IMR-90 (cell line): ENCODE data around the gene FUT8. TPM values are rescaled to one million over a fixed set of nuclear protein-coding genes. Genes with fewer than 3 reads are reported as not detected.

ENCODE experiments used
- ATAC-seq: fragments of 200-7000 bp; cut with Tn5 transposase; 2 replicates; pipeline ENCODE4 v1.9.1; 2020; ENCODE audit warnings: low read depth, mild to moderate bottlenecking, moderate library complexity
- BruUV-seq: library from RNA; stranded (reverse); fragments of 400-500 nt; replicated peaks from 2 replicates; lab custom pipeline; 2021; lab: Mats Ljungman, UMichigan
- CTCF ChIA-PET: fragments of 300-600 bp; formaldehyde crosslinking; extraction: SDS; loops from one replicate; lab custom pipeline; 2021; ENCODE audit warnings: antibody characterized with exemption; lab: Yijun Ruan, JAX
- POLR2A ChIA-PET: fragments of 300-600 bp; sonication (Branson Sonifier 250); formaldehyde crosslinking; loops from one replicate; lab custom pipeline; 2022; ENCODE audit warnings: antibody characterized with exemption; ENCODE audit not compliant: unreplicated experiment; lab: Charles Lee
- DNase-seq: peaks from one replicate; pipeline ENCODE4 v3.0.0; 2013
- H2AFZ ChIP-seq: replicated peaks from 2 replicates; pipeline ENCODE3; 2013; ENCODE audit warnings: low read length, mild to moderate bottlenecking; ENCODE audit not compliant: poor library complexity
- H2AK5ac ChIP-seq: 2 replicates; pipeline ENCODE4 v1.6.1; 2013; ENCODE audit warnings: low read depth, low read length, inconsistent platforms
- H2AK9ac ChIP-seq: replicated peaks from 2 replicates; pipeline ENCODE3; 2013; ENCODE audit warnings: mild to moderate bottlenecking, low read depth, low read length, moderate library complexity; ENCODE audit not compliant: poor library complexity
- H2BK120ac ChIP-seq: 2 replicates; pipeline ENCODE4 v1.6.1; 2013; ENCODE audit warnings: low read depth, low read length, inconsistent platforms
- H2BK15ac ChIP-seq: 3 replicates; pipeline ENCODE4 v1.6.1; 2013; ENCODE audit warnings: low read depth, low read length, inconsistent platforms
- H2BK20ac ChIP-seq: 2 replicates; pipeline ENCODE4 v1.6.1; 2013; ENCODE audit warnings: low read depth, mild to moderate bottlenecking, inconsistent platforms, low read length, moderate library complexity
- H2BK5ac ChIP-seq: 2 replicates; pipeline ENCODE4 v1.6.1; 2013; ENCODE audit warnings: mild to moderate bottlenecking, low read depth, low read length, inconsistent platforms; ENCODE audit not compliant: poor library complexity, severe bottlenecking
- H3K14ac ChIP-seq: replicated peaks from 2 replicates; pipeline ENCODE4 v1.6.1; 2013; ENCODE audit warnings: low read depth, low read length, inconsistent platforms
- H3K18ac ChIP-seq: 2 replicates; pipeline ENCODE4 v1.6.1; 2013; ENCODE audit warnings: low read depth, low read length, control low read depth
- H3K23ac ChIP-seq: 2 replicates; pipeline ENCODE4 v1.6.1; 2013; ENCODE audit warnings: low read depth, low read length, inconsistent platforms
- H3K27ac ChIP-seq: 2 replicates; pipeline ENCODE4 v1.5.1; 2013; ENCODE audit warnings: mild to moderate bottlenecking, control low read depth, low read length; ENCODE audit not compliant: insufficient read depth
- H3K27me3 ChIP-seq: 2 replicates; pipeline ENCODE4 v1.6.1; 2013; ENCODE audit warnings: low read length; ENCODE audit not compliant: control insufficient read depth, insufficient read depth
- H3K36me3 ChIP-seq: 2 replicates; pipeline ENCODE4 v1.6.1; 2013; ENCODE audit warnings: low read length, mixed read lengths; ENCODE audit not compliant: control insufficient read depth, insufficient read depth
- H3K4ac ChIP-seq: 2 replicates; pipeline ENCODE4 v1.6.1; 2013; ENCODE audit warnings: low read depth, low read length, inconsistent platforms
- H3K4me1 ChIP-seq: 2 replicates; pipeline ENCODE4 v1.6.1; 2013; ENCODE audit warnings: low read length, mixed read lengths; ENCODE audit not compliant: control insufficient read depth, insufficient read depth
- H3K4me2 ChIP-seq: 2 replicates; pipeline ENCODE4 v1.6.1; 2013; ENCODE audit warnings: low read depth, mild to moderate bottlenecking, control low read depth, low read length, moderate library complexity
- H3K4me3 ChIP-seq: 2 replicates; pipeline ENCODE4 v1.5.1; 2013; ENCODE audit warnings: low read depth, mild to moderate bottlenecking, control low read depth, low read length, moderate library complexity; ENCODE audit not compliant: insufficient read depth
- H3K56ac ChIP-seq: 2 replicates; pipeline ENCODE4 v1.6.1; 2013; ENCODE audit warnings: low read length, inconsistent platforms; ENCODE audit not compliant: insufficient read depth; ENCODE audit errors: extremely low read depth
- H3K79me1 ChIP-seq, 2 experiments: 2 replicates each; pipeline ENCODE4 v1.6.1; 2013; ENCODE audit warnings: low read length in 2 of 2, inconsistent platforms in 1 of 2, low read depth in 1 of 2
- H3K9ac ChIP-seq: 2 replicates; pipeline ENCODE4 v1.6.1; 2013; ENCODE audit warnings: low read depth, low read length, control low read depth
- H3K9me1 ChIP-seq: 2 replicates; pipeline ENCODE4 v1.6.1; 2013; ENCODE audit warnings: low read length, inconsistent platforms; ENCODE audit not compliant: insufficient read depth
- H3K9me3 ChIP-seq: 2 replicates; pipeline ENCODE4 v1.6.1; 2013; ENCODE audit warnings: low read length; ENCODE audit not compliant: control insufficient read depth, insufficient read depth
- H4K20me1 ChIP-seq: 2 replicates; pipeline ENCODE4 v1.6.1; 2013; ENCODE audit warnings: low read length, inconsistent platforms; ENCODE audit not compliant: insufficient read depth
- H4K5ac ChIP-seq: 2 replicates; pipeline ENCODE4 v1.6.1; 2013; ENCODE audit warnings: mild to moderate bottlenecking, low read depth, low read length, control low read depth
- H4K8ac ChIP-seq, 2 experiments: 2 replicates each; pipeline ENCODE4 v1.6.1; 2013; ENCODE audit warnings: low read depth in 2 of 2, low read length in 2 of 2, control low read depth in 1 of 2, inconsistent platforms in 1 of 2
- H4K91ac ChIP-seq: 2 replicates; pipeline ENCODE4 v1.6.1; 2013; ENCODE audit warnings: low read depth, low read length, inconsistent platforms; ENCODE audit not compliant: insufficient read depth
- CEBPB ChIP-seq: IDR thresholded peaks from 2 replicates; pipeline ENCODE4 v1.6.1; 2012; ENCODE audit warnings: low read depth, low read length, improper control_type of control experiment
- FOS ChIP-seq: fragments of 150-350 bp; IDR thresholded peaks from 2 replicates; pipeline ENCODE4 v1.6.1; 2016; ENCODE audit warnings: low read depth, low read length
- MAFK ChIP-seq: IDR thresholded peaks from 2 replicates; pipeline ENCODE4 v1.6.1; 2012; ENCODE audit warnings: low read depth, low read length, improper control_type of control experiment
- MAZ ChIP-seq: IDR thresholded peaks from 2 replicates; pipeline ENCODE4 v1.6.1; 2012; ENCODE audit warnings: low read depth, mild to moderate bottlenecking, low read length, improper control_type of control experiment, moderate library complexity, borderline replicate concordance
- MXI1 ChIP-seq: IDR thresholded peaks from 2 replicates; pipeline ENCODE4 v1.6.1; 2012; ENCODE audit warnings: low read depth, mild to moderate bottlenecking, low read length, moderate library complexity, borderline replicate concordance
- NFE2L2 ChIP-seq: fragments of 150-350 bp; IDR thresholded peaks from 2 replicates; pipeline ENCODE4 v1.6.1; 2016; ENCODE audit warnings: low read depth, mild to moderate bottlenecking, low read length
- POLR2A ChIP-seq: IDR thresholded peaks from 2 replicates; pipeline ENCODE4 v1.6.1; 2012; ENCODE audit warnings: mild to moderate bottlenecking, low read depth, low read length
- RAD21 ChIP-seq: IDR thresholded peaks from 2 replicates; pipeline ENCODE4 v1.6.1; 2012; ENCODE audit warnings: low read length, improper control_type of control experiment
- RFX5 ChIP-seq: IDR thresholded peaks from 2 replicates; pipeline ENCODE4 v1.8.0; 2012; ENCODE audit warnings: low read depth, mild to moderate bottlenecking, low read length, moderate library complexity
- WGBS, 2 experiments: methylation state at CpG; one replicate each; pipeline versions ENCODE4 v1.1.5 to v1.1.7; 2013; ENCODE audit warnings: missing lambda C conversion rate in 2 of 2; ENCODE audit not compliant: insufficient read length in 1 of 2; ENCODE audit errors: extremely low coverage in 2 of 2; 5-methylcytosine and 5-hydroxymethylcytosine counted together
- dilution Hi-C: fragments of 300-500 bp; cut with HindIII; formaldehyde crosslinking; loops from one replicate; pipeline ENCODE4 v1.14.3; 2018; ENCODE audit warnings: low sequenced_read_pairs; ENCODE audit not compliant: unreplicated experiment
- in situ Hi-C: fragments of 300-500 bp; cut with MboI; formaldehyde crosslinking; loops from 3 replicates; pipeline ENCODE4 v1.14.3; 2019; ENCODE audit warnings: low sequenced_read_pairs, inconsistent platforms, mixed read lengths
- intact Hi-C: fragments of 100-400 bp; cut with micrococcal nuclease; formaldehyde crosslinking; loops from 2 replicates; pipeline ENCODE4 v1.10.0; 2022
- polyA plus RNA-seq, 3 experiments: library from polyadenylated mRNA; depleted of rRNA; stranded (reverse); fragments of >200 nt; gene quantifications; 2 replicates each; pipeline ENCODE4 v1.2.3, GENCODE V29; 2012; ENCODE audit warnings: low replicate concordance in 1 of 3
- total RNA-seq: library from RNA; depleted of rRNA; stranded (reverse); fragments of >200 nt; gene quantifications from 2 replicates; pipeline ENCODE4 v1.2.3, GENCODE V29; 2012
- TF ChIP-seq, protein P1 (sequence below): conservative IDR thresholded peaks from 2 replicates; pipeline ENCODE4 v1.5.1; 2012; ENCODE audit warnings: mild to moderate bottlenecking, low read depth, low read length, improper control_type of control experiment
- TF ChIP-seq, protein P2 (sequence below): fragments of 150-350 bp; IDR thresholded peaks from 2 replicates; pipeline ENCODE4 v1.6.1; 2017; ENCODE audit warnings: mild to moderate bottlenecking, antibody characterized with exemption, low read length, low read depth
- TF ChIP-seq, protein P3 (sequence below): fragments of 150-350 bp; IDR thresholded peaks from 2 replicates; pipeline ENCODE4 v1.6.1; 2016; ENCODE audit warnings: low read depth, mild to moderate bottlenecking, low read length, moderate library complexity, borderline replicate concordance

Gene FUT8
- total and polyA plus RNA-seq, 2 of the 4 experiments (the other 2 are of a cell fraction): 15.6 to 72.9 TPM

DNA sequence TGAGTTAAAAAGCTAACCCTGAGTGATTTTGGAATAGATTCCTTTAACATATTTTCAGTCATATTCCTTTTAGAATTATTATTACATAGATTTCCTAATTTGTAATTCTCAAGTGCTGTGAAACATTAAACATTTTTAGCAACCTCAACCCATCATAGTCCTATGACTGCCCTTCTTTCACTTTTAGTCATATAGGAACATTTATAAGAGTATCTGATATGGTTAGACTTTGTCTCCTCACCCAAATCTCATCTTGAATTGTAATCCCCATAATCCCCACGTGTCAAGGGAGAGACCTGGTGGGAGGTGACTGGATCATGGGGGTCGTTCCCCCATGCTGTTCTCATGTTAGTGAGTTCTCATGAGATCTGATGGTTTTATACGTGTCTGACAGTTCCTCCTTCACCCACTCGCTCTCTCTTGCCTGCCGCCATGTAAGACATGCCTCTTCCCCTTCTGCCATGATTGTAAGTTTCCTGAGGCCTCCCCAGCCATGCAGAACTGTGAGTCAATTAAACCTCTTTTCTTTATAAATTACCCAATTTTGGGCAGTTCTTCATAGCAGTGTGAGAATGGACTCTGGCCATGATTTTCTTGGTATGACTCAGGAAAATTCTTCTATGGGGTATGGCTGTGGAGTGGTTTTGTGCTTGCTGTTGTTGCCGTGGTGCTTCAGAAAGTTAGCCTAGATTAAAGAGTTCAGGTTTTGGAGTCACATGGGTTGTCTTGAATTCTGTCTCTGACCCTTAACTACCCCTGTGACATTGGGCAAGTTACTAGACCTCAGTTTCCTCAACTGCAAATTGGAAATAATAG lies 83.9 kb downstream of the FUT8 start:
- Histone ChIP-seq H3K27me3 (no peaks in the 10 kb centered on the region), H3K4me1 (no peaks in the 10 kb centered on the region), H3K23ac (no peak overlapping the region), H3K9me3 (no peaks in the 10 kb centered on the region), H3K18ac (no peak overlapping the region), H3K14ac (no peak overlapping the region), H2AK5ac (no peak overlapping the region), H3K36me3 (no peaks in the 10 kb centered on the region), H3K9me1 (no peaks in the 10 kb centered on the region), H2BK15ac (no peak overlapping the region), H4K8ac (no peak overlapping the region), H3K79me1 (peaks cover 7 to 12% of the 10 kb centered on the region in 2 experiments), H2BK20ac (no peak overlapping the region), H3K4me3 (no peak overlapping the region), H3K27ac (no peak overlapping the region), H3K4ac (no peak overlapping the region), H2BK5ac (no peak overlapping the region), H4K5ac (no peak overlapping the region), H2AK9ac (no peak overlapping the region), H3K9ac (no peak overlapping the region), H3K56ac (no peak overlapping the region), H4K20me1 (no peaks in the 10 kb centered on the region), H3K4me2 (no peak overlapping the region), H2AFZ (no peak overlapping the region), H2BK120ac (no peak overlapping the region), H4K91ac (no peak overlapping the region)
- dilution Hi-C loops (no loop called here), in situ Hi-C loops (no loop called here), intact Hi-C loops (no loop called here)
- DNase-seq (peak; percentile 17), ATAC-seq (no peak)
- no peak for TF ChIP-seq RFX5
- no peak for TF ChIP-seq NFE2L2
- TF ChIP-seq MXI1: no peak
- TF ChIP-seq, protein P1, sequence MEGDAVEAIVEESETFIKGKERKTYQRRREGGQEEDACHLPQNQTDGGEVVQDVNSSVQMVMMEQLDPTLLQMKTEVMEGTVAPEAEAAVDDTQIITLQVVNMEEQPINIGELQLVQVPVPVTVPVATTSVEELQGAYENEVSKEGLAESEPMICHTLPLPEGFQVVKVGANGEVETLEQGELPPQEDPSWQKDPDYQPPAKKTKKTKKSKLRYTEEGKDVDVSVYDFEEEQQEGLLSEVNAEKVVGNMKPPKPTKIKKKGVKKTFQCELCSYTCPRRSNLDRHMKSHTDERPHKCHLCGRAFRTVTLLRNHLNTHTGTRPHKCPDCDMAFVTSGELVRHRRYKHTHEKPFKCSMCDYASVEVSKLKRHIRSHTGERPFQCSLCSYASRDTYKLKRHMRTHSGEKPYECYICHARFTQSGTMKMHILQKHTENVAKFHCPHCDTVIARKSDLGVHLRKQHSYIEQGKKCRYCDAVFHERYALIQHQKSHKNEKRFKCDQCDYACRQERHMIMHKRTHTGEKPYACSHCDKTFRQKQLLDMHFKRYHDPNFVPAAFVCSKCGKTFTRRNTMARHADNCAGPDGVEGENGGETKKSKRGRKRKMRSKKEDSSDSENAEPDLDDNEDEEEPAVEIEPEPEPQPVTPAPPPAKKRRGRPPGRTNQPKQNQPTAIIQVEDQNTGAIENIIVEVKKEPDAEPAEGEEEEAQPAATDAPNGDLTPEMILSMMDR: no peak
- TF ChIP-seq, protein P2, sequence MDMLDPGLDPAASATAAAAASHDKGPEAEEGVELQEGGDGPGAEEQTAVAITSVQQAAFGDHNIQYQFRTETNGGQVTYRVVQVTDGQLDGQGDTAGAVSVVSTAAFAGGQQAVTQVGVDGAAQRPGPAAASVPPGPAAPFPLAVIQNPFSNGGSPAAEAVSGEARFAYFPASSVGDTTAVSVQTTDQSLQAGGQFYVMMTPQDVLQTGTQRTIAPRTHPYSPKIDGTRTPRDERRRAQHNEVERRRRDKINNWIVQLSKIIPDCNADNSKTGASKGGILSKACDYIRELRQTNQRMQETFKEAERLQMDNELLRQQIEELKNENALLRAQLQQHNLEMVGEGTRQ: no peak
- TF ChIP-seq POLR2A: no peak
- no peak for TF ChIP-seq RAD21
- no peak for TF ChIP-seq FOS
- TF ChIP-seq MAFK: no peak
- TF ChIP-seq CEBPB: no peak
- TF ChIP-seq, protein P3, sequence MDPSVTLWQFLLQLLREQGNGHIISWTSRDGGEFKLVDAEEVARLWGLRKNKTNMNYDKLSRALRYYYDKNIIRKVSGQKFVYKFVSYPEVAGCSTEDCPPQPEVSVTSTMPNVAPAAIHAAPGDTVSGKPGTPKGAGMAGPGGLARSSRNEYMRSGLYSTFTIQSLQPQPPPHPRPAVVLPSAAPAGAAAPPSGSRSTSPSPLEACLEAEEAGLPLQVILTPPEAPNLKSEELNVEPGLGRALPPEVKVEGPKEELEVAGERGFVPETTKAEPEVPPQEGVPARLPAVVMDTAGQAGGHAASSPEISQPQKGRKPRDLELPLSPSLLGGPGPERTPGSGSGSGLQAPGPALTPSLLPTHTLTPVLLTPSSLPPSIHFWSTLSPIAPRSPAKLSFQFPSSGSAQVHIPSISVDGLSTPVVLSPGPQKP: no peak
- TF ChIP-seq MAZ: no peak
- POLR2A ChIA-PET: no interaction called here
- no CpG with 5 or more reads among the region's 6 CpGs for WGBS, 2 experiments
- BruUV-seq: no TSS peak
- CTCF ChIA-PET: no interaction called here
